ENCODE data around the gene SGPP1.
"Not testable (repeated sequence)": the region's sequence is repeated elsewhere in the genome, so short reads cannot be mapped to it uniquely, and the experiment has no call there.

SGPP1 gene, protein sequence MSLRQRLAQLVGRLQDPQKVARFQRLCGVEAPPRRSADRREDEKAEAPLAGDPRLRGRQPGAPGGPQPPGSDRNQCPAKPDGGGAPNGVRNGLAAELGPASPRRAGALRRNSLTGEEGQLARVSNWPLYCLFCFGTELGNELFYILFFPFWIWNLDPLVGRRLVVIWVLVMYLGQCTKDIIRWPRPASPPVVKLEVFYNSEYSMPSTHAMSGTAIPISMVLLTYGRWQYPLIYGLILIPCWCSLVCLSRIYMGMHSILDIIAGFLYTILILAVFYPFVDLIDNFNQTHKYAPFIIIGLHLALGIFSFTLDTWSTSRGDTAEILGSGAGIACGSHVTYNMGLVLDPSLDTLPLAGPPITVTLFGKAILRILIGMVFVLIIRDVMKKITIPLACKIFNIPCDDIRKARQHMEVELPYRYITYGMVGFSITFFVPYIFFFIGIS

DNA sequence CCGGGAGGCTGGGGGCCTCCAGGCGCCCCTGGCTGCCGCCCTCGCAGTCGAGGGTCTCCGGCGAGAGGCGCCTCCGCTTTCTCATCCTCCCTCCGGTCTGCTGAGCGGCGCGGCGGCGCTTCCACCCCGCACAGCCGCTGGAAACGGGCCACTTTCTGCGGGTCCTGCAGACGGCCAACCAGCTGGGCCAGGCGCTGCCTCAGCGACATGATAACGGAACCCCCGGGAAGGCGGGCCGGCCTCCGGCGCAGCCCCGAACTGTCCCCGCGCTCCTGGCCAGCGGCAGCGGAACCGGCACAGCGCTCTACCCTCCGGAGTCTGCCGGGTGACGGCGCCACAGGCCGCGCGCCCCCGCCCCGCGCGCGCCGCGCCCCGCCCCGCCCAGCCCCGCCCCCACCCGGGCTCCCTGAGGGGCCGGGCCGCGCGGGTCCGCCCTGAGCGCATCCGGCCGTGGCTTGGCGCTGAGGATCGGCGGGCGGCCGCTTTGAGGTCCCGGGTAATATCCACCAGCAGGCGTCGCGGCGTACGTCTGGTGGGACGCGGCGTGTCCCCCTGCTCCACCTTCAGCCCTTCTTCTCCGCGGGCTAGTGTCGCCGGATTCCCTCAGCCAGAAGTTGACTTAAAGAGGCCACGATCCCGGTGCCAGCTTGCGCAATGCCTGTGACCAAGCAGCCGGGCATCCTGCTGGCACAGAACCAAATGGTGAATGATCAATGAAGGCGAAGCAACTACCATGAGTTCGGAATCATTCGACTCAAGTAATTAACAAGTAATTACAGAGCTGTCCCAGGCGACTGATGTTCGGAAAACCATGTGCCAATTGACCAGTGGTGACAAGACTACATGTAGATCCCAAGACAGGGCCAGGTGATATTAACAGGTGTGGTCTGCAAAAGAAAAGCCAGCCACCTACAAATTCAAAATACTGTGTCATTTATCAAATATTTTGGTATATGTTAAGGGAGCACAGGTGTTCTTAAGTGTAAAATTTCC lies at the start of gene SGPP1:
Gene SGPP1, minus strand, starts transcription at position 330 of the 993 bp plus-strand sequence. Its CDS starts 121 bp downstream, at position 209.
- peak; percentile 90 for DNase-seq

DNA sequence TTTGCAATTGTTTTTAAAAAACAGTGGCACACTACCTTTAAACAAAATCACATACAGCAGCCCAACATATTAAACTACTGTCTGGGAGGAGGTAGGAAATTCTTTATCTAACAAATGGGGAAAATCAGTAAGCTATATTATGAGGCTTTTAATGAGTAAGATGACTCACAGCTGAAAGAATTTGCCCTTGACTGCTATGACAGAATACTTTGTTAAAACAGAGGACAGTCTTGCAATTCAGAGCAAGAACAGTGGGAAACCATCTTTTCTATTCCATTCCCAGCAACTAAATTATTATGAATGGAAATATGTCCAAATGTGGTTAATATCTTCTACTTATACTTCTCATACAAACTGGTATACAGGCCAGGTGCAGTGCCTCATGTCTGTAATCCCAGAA lies 49.2 kb upstream of the SGPP1 start:
- DNase-seq: no peak

DNA sequence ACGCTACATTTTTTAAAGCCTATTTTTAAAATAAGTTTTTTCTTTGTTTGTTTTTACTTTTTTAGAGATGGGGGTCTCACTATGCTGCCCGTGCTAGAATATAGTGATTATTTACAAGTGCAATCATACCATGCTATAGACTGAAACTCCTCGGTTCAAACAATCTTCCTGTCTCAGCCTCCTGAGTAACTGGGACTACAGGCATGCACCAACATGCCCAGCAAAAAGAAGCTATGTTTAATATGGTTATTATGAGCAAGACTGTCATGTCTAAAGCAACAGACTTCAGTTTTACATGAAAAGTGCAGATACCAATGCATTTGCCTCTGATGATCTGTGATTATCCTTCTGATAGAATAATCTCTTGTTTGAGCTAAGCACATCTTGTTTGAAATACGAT lies 45.6 kb upstream of the SGPP1 start:
- DNase-seq: no peak

DNA sequence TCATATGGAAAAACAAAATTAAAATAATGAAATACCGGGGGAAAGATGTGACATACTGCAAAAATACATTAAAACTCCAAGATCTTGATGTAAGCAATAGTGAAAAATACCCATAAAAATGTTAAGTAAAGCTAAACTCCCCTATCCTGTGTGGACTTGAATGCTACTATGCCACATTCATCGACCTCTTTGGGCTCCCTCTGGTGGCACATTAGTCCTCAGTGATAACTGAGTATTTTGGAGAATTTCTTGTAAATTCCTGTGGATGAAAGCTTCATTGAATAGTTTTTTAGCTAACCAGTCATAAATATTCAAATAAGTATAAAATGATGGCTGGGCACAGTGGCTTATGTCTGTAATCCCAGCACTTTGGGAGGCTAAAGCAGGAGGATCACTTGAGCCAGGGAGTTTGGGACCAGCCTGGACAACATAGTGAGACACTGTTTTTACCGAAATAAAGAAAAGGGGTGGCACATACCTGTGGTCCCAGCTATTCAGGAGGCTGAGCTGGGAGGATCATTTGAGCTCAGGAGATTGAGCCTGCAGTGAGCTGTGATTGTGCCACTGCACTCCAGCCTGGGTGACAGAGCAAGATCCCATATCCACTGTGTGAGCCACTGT lies 42.4 kb upstream of the SGPP1 start:
- DNase-seq: peak; percentile 73

DNA sequence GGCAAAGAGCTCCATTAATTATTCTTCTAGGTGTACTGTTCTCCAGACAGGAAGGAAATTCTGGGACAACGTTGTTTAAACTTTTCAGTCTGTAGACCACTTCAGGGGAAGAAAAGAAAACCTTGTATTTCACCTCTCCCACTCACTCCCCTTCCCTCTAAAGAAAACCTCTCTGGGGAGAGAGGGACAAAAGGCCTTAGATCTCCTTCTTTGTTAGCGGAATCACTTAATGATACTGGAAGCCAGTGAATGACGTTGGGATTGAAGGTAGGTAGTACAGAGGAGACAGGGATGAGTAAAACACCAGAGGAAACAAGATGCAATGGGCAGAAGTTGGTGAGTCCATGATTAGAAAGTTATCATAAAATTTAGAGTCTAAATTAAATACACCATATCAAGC lies 38.7 kb upstream of the SGPP1 start:
- no peak for DNase-seq

DNA sequence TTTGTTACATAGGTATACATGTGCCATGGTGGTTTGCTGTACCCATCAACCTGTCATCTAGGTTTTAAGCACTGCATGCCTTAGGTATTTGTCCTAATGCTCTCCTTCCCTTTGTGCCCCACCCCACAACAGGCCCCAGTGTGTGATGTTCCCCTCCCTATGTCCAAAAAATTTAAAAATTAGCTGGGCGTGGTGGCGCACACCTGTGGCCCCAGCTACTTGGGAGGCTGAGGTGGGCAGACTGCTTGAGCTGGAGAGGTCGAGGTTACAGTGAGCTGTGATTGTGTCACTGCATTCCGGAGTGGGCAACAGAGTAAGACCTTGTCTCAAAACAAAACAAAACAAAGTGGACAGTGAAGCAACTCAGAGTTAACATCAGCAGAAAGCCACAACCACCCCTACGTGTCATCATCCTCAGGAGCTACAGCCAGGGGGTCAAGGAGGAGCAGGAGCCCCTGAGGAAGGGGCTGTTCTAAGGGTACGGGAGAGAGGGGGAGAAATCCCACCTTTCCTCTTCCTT lies 36.8 kb upstream of the SGPP1 start:
- DNase-seq: no peak

DNA sequence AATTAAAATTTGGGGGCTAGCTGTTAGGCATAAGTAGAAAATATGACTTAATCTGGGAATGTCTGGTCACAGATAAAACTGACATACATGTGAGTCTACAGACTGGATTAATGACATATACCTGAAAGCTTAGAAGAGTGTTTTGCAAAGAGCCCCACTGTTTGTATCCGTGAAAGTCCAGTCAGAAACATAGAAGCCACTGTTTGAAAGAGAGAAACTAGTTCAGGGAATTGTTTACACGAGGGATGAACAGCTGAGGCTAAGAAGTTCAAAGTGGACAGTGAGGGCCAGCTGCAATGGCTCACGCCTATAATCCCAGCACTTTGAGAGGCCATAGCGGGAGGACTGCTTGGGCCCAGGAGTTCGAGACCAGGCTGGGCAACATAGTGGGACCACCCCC lies 36.2 kb upstream of the SGPP1 start:
- no peak for DNase-seq

DNA sequence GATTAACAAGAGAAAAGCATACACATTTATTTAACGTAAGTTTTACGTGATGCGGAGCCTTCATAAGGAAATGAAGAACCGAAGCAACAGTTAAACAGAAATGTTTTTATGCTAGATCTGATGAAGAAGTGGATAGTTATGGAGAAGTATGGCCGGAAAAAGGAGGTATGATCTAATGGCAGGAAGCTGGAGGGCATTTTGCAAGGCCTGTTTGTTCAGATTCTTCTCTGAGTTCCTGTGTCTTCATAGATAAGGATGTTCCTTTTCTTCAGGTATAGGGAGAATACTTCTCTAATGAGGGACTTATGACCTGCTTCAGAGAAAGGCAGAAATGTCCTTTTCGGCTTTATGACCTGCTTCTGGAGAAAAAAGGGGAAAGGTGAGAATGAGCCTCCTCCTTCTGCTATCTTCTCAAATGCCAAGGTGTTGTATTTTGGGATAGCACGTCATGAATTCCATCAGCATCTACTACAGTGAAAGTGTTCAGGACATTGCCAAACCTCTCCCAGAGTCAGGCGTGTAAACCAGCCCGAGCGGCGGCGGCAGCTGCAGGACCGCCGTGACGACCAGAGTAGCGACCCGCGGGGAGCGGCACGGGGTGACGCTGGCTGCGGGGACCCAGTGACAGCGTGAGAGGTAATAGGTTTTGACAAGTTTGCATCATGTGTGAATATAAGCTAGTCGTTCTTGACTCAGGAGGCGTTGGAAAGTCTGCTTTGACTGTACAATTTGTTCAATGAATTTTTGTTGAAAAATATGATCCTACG lies 33.7 kb upstream of the SGPP1 start:
- no peak for DNase-seq

DNA sequence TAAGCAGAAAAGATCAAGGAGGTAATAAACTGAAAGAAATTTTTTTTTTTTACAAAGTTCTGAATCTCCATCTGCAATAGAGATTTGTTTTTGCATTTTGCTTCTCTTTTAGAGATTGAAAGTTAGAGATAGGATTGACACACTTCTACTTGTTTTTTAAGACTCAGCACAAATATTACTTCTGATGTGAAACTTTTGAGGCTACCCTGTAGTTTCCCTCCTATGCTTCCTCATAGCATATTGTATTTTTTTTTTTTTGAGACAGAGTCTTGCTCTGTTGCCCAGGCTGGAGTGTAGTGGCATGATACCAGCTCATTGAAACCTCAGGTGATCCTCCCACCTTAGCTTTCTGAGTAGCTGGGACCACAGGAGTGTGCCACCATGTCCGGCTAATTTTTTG lies 32.1 kb upstream of the SGPP1 start:
- no peak for DNase-seq

- DNase-seq: peak; percentile 51
Measured at GRCh38 chr14:63759456-63759855, 31.6 kb upstream of the SGPP1 start.

DNA sequence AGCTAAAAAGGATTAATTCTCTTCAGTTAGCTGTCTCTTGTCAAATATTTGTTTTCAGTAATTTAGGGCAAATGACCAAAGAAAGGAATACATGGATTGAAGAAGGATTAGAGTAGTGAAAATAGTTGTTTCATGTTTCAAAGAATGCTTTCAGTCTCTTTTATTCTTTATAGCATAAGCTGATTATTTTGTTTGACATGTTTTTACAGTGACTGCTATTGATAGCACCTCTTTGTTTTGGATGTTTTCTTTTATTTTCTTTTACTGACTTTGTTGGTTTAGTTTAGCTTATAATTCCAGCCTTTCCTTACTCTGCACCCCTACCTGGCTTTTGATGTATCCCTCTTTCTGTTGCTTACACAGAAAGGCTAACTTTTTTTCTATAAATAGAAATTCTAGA lies 29.3 kb upstream of the SGPP1 start:
- DNase-seq: no peak

DNA sequence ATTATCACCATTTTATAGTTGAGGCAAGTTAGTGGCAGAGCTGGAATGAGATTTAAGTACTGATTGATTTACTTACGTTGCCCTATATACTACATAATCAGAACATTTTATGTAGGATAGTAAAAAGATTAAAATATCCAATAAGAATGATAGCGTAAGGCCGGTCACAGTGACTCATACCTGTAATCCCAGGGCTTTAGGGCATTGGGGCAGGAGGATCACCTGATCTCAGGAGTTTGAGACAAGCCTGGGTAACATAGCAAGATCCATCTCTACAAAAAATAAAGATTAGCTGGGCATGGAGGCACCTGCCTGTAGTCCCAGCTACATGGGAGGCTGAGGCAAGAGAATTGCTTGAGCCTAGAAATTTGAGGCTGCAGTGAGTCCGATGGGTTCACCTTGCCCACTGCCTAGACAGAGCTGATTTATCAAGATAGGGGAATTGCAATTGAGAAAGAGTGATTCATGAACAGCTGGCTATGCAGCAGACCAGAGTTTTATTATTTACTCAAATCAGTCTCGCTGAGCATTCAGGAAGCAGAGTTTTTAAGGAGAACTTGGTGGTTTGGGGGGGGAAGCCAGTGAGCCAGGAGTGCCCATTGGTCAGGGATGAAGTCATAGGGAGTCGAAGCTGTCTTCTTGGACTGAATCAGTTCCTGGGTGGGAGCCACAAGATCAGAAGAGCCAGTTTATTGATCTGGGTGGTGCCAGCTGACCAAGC lies 24.7 kb upstream of the SGPP1 start:
- DNase-seq: no peak

GRCh38 chr14:63751076-63751475 lies 23.2 kb upstream of the SGPP1 start:
- not testable (repeated sequence) for DNase-seq

DNA sequence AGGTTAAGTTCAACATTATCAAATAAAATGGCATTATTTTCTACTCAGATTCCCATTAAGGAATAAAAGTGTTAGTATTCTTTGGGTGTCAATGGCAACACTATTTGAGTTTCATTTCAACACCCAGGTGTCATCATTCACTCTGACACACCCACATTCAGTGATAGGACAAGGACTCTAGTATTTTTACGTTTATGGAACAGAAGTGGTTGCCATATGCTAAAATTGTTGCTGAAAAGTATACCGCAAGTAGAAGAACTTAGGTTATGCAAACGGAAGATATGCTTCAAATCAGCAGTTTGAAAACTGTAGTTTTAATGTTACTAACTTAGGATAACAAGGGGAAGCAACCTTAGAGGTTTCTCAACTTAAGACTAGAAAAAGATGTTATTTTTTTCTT lies 20.0 kb upstream of the SGPP1 start:
- DNase-seq: no peak

GRCh38 chr14:63745858-63746425 lies 18.1 kb upstream of the SGPP1 start:
- DNase-seq: peak; percentile 30

- DNase-seq: no peak
Measured at GRCh38 chr14:63745272-63745671, 17.4 kb upstream of the SGPP1 start.

DNA sequence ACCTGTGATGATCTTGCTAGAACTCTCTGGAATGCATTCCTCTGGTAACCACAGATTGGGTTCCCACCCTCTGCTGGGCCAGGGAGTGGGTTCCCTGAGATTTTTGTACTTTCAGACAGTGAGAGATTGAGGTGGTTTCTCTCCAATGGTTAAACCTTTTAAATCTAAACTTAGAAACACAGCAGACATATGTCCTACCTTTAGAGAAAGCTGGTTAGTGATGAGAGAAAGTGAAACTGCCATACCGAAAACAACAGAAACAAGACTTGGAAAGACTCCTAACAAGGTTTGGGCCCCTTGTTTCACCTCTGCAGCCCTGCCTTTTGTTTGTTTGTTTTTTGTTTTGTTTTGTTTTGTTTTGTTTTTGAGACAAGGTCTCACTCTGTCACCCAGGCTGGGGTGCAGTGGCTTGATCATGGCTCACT lies 9.7 kb upstream of the SGPP1 start:
- no peak for DNase-seq

DNA sequence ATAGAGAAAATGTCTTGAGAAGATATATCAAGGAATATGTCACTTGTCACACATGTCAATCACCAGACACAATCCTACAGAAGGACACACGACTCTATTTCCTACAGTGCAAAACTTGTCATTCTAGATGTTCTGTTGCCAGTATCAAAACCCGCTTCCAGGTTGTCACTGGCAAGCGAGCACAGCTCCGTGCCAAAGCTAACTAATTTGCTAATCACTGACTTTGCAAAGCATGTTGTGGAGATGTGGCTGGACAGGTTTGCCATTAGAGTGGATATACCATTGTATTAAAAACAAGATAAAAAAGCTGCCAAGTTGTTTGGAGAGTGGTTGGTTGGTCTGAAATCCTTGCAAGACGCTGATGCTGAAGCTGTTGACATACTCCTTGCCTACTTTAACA lies 7.9 kb upstream of the SGPP1 start:
- no peak for DNase-seq

DNA sequence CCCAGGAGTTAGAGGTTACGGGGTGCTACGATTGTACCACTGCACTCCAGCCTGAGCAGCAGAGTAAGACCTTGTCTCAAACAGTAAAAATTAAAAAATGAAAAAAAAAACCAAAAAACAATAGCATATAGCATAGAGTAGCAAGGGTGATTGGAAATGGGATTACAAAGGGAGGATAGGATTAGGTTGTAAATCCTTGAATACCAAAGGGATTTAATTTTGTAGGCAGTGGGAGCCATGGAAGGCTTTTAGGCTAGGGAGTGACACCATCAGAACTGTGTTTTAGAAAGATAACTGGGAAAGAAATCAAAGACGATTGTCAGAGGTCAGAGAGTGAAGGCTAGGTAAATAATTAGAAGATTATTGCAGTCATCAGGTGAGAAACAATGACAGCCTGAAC lies 2.8 kb upstream of the SGPP1 start:
- no peak for DNase-seq

DNA sequence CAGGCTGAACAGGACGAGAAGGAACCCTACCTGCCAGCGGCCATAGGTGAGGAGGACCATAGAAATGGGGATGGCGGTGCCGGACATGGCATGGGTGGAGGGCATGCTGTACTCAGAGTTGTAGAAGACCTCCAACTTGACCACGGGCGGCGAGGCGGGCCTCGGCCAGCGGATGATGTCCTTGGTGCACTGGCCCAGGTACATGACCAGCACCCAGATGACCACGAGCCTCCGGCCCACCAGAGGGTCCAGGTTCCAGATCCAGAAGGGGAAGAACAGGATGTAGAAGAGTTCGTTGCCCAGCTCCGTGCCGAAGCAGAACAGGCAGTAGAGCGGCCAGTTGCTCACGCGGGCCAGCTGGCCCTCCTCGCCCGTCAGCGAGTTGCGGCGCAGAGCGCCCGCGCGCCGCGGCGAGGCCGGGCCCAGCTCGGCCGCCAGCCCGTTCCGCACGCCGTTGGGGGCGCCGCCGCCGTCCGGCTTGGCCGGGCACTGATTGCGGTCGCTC lies 582 bp downstream of the SGPP1 start:
- DNase-seq: peak; percentile 15

- DNase-seq: no peak
Measured at GRCh38 chr14:63726499-63726898, 1.4 kb downstream of the SGPP1 start.

Measured in CD4-positive, alpha-beta T cell treated with Interleukin-21 for 1 hour (primary cell).